T-helper 22 cell (primary cell): ENCODE measurements around the gene GUCY2C.

Experiments used
- DNase-seq: peaks from one replicate; pipeline ENCODE4 v3.0.0-alpha.2; 2020; ENCODE audit warnings: low read depth

Gene GUCY2C

DNA sequence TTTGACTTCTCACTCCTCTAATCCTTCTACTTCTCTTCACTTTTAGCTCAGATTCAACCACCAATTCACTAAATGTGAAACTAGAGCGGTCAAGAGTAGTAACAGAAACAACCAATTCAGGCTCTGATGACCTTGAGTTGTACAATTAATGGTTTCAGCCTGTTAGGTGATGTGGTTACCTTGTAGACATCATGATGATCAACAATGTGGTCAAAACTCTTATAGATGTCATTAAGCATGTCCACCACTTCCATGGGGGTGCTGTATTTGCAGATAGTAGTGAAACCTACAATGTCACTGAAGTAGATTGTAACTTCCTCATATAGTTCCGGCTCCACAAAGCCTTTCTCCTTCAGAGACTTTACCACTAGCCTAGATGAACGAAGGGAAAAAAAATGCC, 74.6 kb downstream of the GUCY2C start:
- DNase-seq, result no peak

DNA sequence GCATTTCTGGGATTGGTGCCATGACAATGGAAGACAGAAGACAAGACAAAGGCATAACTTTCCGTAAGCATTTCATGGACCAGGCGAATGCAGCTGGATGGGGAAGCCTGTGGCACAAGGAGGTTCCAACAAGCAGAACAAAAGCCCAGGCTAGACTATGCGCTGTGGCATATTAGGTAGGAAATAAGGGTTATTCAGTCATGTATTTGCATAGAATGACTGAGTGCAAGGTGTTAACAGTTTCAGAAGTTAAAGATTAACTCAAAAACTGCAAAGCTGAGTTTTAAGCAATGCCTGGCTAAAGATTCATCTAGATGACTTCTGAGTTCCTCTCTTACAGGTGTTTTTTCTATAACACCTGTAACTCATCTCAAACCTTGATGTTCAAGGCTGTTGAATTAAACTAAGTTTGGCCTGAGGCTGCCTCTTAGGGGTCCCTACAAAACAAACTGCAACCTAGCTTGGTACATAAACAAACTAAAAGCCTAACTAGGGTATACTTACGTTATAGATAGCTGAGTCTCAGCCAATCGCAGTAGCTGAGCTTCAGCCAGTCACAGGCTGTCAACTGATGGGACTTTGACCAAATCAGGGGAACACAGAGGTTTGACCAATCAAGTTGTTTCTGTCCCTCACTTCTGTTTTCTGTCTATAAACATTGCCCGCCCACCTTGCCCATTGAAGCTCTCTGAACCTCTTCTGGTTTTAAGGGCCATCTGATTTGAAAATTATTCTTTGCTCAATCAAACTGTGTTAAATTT, 76.5 kb downstream of the GUCY2C start:
- DNase-seq, result no peak

DNA sequence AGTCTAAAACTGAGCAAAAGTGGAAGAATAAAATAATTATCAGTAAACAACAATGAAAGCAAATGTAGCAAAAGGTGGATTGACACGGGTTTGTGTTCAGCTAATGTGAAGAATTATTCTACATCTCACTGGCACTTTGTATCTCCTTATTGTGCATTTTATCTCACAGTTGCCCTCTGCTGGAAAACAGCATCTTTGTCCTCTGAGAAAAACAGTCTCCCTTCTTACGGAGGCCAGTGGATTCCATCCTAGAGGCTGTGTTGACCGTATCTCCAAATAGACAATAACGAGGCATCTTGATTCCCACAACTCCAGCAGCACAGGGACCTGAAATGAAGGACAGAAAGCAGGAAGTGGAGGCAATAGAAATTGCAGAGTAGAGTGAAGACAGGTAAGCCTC, 77.4 kb downstream of the GUCY2C start:
- DNase-seq, result no peak

DNA sequence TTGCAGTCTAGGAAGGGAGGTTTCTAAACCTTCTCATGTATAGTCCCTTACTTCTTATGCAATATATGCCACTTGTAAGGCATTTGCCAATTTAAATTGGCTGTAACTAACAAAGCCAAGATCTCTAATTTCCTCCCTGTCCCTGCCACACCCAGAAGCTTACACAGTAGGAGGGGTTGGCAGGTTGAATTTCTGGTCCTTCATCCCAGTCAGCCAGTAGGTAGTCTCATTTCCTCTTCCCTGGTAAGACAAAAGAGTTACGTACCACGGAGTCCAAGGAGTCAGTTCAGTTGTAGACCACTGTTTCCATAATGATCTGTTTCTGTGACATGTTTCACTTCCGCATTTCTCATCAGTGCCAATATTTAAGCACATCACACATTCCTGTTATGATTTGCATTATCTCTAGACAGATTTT, 81.7 kb downstream of the GUCY2C start:
- no peak for DNase-seq

DNA sequence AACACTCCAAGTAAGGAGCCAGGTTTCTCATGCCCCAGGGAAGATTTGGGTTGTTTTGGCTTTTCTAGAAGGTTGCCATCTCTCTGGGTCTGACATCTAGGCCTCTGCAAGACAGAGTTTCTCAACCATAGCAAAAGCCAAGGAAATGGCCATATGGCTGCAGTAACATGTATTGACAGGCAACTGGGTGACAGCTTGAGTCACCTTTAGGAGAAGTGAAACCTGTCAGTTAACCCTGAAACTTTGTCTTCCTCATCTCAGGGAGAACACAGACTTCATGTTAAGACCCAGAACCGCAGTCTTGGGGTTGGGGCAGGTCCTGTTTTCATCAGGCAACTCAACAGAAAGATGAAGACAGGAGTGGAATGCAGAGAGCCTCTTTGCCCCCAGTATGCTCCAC, 82.7 kb downstream of the GUCY2C start:
- no peak for DNase-seq

DNA sequence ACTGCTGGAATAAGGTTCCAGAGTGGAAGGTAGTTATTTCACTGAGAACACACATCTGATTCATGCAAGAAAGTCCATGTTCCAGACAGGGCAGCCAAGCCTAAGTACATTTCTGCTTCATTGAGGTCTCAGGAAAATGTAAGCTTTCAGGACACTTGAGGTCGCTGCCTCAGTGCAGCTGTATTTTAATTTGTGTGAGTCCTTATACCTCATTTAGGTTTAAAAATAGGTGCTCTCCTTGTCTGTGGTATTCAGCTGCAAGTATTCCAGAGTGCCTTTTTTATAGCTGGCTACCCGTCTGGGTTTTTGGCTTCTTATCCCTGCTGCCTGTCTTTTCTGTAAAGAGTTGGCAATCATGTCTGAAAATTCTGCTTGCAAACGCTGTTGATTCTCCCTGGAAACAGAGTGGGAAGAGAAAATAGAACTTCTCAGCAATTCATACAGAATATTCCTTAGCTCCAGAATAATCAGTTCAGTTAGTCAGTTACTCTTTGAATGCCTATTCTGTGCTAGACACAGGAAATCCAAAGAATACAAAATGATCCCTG, 83.4 kb downstream of the GUCY2C start:
- no peak for DNase-seq

DNA sequence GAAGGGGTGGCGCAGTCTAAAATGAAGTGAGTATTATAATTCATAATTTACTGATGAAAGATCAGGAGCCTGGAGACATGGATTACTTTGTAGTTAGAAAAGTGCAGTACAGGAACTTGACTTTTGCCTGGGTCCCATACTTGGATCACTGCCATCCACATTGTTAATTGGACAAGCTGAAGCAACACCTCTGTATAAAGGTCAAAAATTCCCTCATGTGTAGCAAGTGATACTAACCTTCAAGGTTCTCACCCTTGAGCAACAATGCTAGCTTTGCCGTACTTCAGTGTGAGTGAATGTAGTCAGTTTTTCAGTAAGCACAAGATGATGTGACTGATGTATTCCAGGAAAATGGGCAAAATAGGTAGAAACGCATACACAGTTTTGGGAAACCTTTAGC, 84.1 kb downstream of the GUCY2C start:
- no peak for DNase-seq

DNA sequence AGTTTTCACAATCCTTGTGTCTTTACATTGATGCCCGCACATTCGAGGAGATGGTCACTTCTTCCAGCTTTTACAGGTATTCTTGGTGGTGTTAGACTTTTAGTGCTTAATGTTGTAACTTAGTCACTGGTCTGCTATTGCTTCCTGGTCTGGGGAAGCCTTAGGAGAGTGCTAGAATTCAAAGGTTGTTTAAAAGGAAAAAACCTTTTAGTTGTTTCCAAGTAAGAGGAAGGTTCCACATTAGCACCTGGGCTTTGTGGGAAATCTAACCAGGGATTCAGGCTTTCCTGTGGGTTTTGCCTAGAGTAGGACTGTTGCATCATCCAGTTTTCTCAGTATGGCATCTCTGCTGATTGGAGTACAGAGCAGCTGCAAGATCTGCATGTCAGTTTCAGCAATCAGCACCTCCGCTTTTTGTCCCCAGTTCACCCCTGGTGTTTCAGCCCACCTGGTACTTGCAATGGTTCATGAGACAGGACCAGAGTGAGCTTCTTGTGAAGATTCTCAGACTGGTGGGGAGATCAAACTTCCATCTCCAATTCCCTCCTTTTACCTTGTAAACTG, 84.7 kb downstream of the GUCY2C start:
- DNase-seq, result no peak

DNA sequence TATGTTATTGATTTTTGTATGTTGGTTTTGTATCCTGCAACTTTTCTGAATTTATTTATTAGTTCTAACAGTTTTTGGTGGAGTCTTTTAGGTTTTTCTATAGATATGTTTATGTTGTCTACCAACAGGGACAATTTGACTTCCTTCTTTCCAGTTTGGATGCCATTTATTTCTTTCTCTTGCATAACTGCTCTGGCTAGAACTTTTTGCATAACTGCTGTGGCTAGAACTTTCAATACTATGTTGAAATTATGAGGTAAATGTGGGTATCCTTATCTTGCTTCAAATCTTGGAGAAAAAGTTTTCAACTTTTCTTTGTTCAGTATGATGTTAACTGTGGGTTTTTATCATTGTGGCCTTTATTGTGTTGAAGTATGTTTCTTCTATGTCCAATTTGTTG, 88.8 kb downstream of the GUCY2C start:
- DNase-seq, result no peak

DNA sequence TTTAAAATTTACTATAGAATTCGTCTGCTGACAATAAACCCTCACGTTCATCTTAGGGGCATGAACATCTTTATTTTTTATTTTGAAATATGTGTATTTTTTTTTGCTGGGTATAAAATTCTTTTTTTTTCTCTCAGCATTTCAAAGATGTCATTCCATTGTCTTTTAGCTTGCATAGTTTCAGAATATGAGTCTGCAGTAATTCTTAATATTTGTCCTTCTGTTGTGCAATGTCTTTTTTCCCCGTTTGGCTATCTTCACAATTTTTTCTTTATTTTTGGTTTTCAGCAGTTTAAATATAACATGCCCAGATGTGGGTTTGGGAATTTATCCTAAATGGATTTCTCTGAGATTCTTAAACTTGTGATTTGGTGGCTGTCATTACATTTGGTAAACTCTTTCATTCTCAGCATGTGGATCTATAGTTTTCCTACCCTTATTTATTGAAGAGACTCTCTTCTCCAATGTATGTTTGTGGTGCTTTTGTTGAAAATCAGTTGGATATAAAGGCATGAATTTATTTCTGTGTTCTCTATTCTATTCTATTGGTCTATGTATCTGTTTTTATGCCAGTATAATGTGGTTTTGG, 90.9 kb downstream of the GUCY2C start:
- no peak for DNase-seq

DNA sequence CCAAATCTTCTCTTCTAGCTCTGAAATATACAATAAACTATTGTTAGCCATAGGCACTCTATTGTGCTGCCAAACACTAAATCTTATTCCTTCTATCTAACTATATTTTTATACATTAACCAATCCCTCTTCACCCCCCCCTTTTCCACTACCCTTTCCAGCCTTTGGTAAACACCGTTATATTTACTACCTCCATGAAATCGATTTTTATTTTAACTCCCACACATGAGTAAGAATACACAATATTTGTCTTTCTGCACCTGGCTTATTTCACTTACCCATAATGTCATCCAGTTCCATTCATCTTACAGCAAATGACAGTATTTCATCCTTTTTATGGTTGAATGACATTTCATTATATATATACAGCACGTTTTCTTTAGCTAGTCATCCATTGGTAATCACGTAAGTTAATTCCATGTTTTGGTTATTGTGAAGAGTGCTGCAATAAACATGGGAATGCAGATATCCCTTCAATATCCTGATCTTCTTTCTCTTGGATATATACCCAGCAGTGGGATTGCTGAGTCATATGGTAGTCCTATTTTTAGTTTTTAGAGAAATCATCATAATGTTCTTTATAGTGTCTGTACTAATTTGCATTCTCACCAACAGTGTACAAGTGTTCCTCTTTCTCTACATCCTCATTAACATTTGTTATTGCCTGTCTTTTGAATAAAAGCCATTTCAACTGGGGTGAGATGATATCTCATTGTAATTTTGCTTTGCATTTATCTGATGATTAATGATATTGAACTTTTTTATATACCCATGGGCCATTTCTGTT, 94.5 kb downstream of the GUCY2C start:
- no peak for DNase-seq

DNA sequence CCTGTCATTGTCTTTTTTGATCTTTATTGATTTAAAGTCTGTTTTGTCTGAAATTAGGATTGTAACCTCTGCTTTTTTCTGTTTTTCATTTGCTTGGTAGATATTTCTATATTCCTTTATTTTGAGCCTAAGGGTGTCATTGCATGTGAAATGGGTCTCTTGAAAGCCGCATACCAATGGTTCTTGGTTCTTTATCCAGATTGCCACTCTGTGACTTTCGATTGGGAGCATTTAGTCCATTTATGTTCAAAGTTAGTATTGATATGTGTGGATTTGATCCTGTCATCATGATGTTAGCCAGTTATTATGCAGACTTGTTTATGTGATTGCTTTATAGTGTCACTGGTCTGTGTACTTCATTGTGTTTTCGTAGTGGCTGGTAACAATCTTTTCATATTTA, 98.9 kb downstream of the GUCY2C start:
- no peak for DNase-seq

DNA sequence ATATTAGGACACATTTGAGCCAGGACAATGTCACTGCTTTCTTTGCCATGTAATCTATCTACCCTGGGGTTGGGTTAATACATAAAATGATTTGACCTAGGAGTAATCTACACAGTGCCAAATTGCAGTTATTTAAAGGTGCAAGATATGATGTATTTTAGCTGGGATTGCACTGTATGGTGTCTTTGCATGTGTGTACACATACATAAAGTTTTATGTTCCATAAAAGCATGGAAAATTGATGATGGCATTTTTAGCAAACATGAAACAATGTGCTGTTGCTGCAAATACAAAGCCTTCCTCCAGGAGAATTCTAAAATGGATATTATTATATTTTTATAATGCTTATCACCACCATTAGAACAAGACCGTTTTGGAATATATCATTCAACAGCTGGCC, 104.7 kb downstream of the GUCY2C start:
- no peak for DNase-seq

DNA sequence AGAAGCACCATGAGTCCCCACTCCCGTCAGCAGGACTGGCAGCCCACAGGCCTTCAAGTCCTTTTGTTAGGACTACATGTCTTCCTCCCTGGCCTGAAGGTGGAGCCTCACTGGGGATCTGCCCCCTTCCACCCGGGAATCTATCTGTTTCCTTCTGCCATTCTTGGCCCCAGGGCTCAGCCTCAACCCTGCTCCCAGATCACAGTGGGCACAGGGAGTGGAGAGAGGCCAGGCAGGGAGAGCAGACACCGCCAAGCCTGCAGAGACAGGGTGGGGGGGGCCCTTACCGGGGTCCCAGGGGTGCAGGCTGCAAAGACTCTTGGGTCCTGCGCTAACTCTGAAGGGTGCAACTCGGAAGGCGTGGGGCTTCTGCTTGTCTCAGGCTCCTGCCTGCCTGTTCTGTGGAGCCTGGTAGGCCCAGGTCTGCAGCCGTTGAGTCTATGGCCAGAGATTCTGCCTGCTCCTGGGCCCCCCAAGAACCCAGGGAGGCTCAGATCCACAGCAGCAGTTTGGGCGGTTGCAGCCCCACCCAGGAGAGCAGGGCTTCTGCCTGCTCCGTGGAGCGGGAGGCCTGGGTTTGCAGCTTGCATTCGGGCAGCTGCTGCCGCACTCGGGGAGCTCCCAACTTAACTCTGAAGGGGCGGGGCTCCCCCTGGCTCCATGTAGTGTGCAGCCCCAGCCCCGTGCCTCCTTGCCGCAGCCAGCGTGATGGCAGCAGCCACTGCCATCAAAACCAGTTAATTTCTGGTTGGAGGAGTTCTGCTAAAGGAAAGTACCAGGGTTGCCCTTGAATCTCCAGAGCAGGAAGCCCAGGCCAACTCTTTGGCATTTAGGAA, 107.0 kb downstream of the GUCY2C start:
- DNase-seq, result no peak

DNA sequence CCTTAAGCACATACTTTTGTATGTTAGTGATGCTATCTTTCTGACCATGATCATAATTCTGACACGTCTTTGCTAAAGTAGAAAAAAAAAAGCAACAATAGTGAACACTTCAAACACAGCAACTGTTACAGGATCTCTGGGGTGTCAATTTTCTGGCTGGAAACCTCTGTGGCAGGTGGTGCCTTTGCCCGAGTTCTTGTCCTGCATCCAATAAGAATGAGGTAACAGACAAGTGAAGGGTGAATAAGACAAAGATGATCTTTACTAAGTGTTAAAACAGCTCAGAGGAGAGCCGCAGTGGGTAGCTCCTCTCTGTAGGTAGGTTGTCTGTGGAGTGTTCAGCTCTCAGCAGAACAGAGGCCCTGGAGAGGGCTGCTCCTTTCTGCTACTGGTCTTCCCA, 107.8 kb downstream of the GUCY2C start:
- DNase-seq, result no peak

DNA sequence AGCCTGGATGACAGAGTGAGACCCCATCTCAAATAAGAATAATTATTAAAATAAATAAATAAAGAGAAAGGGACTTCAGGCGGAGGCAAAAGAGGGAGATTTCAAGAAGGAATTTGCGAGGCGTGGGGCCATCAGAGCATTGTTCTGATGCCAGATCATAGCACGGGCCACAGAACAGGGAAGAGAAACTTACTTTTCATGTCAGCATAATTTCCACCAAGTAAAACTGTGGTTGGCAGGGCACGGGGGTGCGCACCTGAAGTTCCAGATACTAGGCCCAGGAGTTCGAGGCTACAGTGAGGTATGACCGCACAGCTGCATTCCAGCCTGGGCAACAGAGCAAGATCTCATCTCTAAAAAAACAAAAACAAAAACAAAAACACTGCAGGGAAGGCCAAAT, 117.8 kb downstream of the GUCY2C start:
- no peak for DNase-seq

DNA sequence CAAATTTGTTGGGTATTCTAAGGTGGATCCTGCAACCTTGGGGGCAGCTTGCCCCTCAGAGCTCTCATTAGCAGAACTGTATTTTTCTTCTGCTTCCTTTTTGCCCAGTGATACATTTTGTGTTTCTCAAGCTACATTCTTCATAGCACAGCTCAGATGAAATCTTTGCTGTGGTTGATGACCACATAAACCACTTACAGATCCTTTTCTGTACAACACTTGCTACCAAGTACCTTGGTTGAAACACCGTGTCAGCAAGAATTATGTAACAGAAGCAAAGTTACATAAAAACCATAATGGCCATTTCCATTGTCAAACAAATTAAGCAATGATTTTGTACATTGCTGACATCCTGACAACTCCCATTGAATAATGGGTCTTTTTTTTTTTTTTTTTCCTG, 119.1 kb downstream of the GUCY2C start:
- no peak for DNase-seq

DNA sequence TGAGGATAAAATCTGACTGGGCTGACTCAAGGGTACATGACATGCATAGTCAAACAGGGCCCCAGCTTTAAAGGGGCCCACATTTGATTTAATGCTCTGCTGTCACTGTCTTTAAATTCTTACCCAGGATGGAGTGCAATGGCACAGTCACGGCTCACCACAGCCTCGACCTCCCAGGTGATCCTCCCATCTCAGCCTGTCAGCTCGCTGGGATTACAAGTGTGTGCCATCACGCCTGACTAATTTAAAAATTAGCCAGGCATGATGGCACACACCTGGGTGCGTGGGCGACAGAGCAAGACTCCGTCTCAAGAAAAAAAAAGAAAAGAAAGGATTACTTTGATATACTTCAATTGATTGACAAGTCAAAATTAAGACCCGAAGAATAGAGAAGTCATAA, 119.5 kb downstream of the GUCY2C start:
- no peak for DNase-seq

DNA sequence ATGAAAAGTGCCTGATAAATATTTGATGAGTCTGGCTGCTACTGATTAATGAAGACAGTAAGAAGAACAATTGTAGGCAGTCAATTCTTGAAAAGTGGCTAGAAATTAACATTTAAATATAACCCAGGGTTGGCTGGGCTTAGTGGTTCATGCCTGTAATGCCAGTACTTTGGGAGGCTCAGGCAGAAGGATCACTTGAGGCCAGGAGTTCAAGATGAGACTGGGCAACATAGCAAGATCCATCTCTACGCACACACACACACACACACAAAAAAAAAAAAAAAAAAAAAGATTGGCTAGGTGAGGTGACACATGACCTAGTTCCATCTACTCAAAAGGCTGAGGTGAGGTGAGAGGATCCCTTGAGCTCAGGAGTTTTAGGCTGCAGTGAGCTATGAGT, 120.8 kb downstream of the GUCY2C start:
- no peak for DNase-seq

DNA sequence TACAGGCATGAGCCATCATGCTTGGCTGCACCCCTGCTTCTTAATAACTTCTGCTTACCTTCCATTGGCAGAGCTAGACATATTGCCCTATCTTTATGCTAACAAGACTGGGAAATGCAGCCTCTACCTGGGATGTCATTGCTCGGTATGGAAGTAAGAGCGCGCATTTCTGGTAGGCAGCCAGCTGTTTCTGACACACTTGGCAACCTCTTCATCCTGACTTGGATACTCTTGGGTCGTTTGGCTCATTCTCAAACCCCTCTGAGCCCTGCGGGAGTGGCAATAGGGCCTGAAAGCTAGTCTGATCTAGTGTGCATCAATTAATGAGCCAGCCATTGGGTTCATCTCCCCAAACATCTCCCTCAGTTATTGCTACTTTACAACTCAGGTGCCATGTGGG, 123.3 kb downstream of the GUCY2C start:
- no peak for DNase-seq

DNA sequence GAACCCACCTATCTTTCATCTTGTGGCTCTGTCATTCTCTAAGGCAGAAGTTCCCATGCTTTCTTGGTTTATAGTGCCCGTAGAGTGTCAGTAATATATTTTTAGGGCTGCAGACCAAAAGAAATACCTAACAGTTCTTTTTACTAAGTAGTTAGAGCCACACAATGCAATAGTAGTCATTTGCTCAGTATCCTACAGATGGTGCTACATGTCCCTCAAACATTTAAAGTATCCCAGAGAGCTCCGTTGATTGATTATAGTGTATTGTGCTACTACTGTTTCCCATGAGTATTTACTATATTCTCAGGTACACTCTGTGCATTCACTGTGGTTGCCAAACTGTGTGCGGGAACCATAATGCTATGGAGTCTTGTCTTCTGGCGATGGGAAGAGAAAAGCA, 124.0 kb downstream of the GUCY2C start:
- no peak for DNase-seq

DNA sequence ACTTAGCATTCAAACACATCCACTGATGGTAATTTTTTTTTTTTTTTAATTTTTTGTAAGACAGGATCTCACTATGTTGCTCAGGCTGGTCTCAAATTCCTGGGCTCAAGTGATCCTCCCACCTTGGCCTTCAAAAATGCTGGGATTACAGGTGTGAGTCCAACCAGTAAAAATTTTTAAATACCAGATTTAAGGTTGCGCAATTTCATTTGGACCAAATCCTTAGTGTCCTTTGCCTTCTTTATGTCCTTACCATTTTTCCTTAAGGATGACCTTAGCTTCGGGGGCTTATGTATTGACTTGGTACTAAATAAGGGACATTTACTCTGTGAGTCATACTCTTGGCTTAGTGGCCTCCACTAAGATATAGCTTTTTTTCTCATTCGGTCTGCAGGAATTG, 124.6 kb downstream of the GUCY2C start:
- DNase-seq, result no peak
